GM19023 (cell line): ENCODE results near the gene ACD.

ENCODE experiments used
- ATAC-seq: cut with Tn5 transposase; IDR thresholded peaks from one replicate; pipeline ENCODE4 v1.9.1; 2021; ENCODE audit warnings: mild to moderate bottlenecking, moderate library complexity; ENCODE audit not compliant: unreplicated experiment

ACD gene

DNA sequence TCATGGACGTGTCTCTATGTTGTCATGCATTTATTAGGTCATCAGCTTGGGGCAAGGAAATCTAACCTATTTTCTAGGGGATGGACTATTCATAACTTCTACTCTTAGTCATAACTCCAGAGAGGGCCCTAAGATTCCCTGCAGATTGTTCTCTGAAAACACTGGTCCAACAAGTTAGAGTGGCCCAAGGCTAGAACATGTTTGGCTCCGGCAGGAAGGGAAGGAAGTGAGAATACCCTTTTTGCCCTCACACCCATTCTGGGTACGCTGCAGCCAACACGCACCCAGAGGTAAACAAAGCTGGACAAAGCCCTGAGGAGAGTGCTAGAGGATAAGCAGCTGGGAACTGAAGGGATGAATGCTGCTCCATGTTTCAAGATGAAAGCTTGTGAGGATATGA lies 16.5 kb upstream of the ACD start:
- no peak for ATAC-seq

DNA sequence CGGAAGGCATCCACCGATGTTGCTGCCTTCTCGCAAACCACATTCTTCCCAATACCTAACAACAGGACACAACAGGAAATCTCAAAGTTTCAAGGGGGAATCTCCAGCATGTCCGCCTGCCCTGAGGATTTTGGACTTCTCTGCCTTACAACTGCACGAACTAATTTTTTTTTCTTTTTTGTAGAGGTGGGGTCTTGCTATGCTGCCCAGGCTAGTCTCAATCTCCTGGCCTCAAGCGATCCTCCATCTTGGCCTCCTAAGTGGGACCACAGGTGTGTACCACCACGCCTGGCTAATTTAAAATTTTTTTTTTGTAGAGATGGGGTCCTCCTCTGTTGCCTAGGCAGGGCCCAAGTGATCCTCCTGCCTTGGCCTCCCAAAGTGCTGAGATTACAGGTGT lies 15.9 kb upstream of the ACD start:
- ATAC-seq: no peak

DNA sequence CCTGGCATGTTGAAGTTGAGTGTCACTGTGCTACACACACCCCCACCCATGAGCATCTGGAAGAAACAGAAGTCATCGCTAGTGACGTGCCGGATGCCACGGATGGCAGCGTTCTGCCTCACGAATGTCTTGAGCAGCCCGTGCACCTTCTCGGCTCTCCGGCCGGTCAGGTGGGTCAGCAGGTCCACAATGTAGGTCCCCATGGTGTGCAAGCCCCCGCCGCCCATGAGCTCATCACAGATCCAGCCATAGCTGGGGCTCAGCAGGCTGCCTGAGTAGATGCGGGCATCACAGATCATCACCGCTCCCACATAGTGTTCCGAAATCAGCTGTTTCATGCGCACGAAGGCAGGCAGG lies 15.5 kb upstream of the ACD start:
- ATAC-seq: no peak

DNA sequence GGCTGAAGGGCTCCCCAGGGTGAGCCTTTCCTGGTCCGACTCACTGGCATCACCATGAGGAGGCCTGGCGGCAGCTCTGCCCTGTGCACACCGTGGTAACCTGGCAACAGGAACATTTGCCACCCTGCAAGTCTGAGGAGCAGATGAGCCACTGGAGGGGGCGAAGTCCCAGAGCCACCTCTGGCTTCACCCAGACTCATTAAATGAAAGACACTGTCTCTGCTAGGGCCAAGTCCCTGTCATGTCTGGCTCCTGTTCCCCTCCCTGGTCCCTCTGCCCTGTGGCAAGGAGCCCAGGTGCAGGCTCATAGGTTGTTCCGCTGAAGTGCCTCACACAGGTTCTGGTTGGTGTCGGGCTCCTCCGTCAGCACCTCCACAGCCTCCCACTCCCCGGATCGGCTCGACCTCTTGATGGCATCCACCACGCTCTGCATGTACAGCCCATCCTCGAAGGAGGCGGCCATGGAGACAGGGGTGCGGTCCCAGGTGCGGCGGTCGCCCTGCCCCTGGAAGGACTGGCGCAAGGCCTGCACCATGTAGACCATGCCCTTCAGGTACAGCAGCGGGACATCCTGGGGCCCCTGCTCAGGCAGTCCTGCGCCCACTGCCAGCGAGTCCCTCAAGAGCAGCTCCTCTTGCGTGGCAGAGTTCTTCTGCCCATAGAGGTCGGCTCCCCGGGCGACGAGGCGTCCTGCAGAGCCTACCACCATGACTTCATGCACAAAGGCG lies 15.0 kb upstream of the ACD start:
- no peak for ATAC-seq

DNA sequence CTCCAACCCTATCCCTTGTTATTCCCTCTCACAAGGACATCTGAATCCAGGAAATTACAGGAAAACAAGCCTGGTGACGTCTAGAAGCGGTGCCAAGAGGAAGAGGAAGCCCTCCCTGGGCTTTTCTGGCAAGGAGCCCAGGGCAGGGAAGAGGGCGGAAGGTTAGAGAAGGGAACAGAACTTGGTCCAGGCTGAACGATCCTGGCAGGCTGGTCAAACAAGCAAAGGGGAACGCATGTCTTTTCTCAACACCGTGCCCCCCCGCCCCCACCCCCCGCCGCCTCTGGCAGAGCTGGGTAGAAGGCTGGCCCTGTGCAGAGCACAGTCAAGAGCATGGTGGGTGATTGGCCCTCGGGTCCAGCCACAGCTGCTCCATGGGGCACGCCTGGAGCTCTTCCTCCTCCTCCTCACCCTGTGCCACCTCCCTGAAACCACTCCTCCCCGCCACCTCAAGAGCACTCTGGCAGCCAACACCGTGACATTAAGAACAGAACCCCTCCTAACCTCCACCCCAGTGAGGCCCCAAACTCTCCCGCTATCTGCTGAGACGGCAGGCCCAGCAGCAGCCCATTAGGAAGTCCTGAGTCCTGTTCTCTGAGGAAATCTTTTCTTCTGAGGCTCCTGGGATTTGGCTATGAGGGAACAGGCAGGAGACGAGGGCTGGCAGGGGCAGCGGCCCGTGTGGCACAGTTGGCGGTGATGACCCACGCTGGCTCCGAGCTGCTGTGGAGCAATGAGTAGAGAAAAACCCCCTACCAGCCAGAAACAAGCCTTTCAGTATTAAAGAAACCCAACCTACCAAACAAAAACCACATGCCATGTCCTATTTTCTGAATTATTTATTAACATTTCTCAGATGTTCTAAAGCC lies 13.9 kb upstream of the ACD start:
- ATAC-seq: no peak

DNA sequence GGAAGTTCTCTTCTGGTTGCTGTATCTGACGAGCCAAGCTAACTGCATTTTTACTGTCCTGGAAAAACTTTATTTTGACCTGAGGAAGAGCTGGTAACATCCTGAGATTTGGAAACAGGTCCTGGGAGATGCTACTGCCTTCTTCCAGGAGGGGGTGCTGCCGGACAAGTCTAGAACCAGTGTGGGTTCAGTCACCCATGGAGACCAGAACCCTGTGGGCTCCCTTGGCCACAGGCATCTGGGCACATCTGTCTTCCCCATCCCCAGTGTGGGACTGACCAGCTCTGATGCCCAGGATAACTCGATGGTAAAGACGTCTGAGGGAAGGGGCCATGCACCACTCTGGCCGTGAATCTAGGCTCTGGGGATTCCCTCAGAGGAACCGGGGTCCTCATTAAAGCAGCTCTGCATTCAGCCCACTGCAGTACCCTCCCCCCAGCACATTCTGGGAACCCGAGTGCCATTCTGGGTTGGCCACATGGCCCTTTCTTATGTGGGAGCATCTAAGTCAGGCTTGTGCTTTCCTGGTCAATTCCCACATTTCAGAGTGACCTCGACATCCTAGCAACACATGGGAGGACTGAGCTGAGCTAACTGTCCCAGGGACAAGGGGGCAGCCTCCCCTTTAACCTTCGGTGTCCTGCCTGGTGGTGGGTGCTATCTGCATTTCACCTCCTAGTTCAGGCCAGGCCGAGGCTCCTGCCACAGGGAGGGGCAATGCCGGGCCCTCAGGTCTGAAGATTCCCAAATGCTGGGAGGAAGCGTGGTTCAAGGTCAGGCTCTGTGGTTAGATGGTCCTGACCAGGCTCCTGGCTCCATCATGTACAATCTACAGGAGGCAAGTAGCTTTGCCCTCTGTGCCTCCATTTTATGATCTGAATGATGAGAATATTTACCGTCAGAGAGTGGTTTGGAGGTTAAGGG lies 12.9 kb upstream of the ACD start:
- no peak for ATAC-seq

DNA sequence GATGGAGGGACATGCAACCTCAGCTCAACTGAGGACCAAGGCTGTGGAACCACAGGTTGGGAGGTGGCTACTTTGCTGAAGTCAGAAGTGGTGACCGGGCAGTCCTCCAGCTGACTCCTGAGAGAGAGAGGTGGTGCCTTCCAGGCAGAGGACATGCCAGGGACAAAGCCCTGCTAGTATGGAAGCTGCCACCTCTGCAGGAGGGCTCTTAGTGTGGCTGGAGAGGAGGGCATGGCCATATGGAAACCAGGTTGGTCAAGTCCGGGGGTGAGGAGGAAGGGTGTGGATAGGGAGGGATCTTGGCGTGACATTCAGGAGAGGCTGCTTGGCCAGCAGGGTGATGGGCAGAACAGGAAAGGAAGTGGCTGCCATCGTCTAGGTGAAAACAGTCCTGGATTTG lies 12.2 kb upstream of the ACD start:
- no peak for ATAC-seq

DNA sequence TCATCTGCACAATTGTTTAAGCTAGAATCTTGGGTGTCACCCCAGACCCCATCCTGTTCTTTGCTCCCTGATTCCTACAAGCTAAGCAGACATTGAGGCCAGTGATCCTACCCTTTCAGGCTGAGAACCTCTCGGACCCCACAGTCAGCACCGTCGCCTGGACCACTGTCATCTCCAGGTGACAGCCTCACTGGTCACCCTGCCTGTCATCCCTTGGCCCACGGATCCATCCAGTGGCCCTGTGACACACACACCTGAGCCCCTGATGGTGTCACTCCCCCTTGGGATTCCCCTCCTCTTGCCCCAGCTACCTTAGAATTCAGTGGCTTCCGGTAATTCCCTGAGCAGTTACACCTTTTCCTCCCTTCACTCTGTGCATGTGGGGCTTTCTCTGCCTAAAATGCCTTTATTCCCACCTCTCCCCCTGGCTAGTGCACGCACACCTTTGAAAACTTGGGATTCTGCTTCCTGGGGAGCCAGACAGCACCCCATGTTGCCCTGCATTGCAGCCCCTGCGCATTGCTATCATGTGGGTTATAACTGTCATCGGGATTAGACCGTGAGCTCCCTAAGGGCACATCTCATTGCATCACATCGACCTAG lies 9.5 kb upstream of the ACD start:
- no peak for ATAC-seq

DNA sequence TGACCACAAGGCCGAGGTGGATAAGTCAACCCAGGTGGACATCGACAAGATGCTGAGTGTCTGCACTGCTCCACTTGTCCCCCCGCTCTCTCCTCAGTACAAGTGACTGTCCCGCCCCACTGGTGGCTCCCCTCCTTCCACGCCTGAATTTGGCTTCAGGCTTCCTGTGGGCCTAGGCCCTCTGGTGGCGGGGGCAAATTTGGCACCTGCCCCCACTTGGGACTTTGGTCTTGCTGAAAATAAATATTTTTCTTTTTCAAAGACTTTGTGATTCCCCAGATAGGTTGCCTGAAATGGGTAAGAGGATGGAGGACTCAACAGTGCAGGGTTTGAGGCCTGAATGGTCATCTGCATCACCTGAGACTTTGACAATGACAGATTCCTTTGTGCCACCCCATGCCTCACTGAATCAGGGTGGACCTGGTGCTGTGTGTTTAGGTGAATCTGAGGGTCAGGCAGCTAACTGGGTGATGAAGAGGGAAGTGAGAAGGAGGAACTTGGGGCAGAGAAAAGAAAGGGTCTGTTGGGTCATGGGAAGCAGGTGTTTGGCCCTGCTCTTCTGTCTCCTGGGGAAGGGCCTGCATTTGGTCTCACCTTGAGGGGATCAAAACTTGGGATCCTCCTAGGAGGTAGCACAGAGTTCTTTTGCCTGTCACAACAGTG lies 8.6 kb upstream of the ACD start:
- ATAC-seq: no peak

DNA sequence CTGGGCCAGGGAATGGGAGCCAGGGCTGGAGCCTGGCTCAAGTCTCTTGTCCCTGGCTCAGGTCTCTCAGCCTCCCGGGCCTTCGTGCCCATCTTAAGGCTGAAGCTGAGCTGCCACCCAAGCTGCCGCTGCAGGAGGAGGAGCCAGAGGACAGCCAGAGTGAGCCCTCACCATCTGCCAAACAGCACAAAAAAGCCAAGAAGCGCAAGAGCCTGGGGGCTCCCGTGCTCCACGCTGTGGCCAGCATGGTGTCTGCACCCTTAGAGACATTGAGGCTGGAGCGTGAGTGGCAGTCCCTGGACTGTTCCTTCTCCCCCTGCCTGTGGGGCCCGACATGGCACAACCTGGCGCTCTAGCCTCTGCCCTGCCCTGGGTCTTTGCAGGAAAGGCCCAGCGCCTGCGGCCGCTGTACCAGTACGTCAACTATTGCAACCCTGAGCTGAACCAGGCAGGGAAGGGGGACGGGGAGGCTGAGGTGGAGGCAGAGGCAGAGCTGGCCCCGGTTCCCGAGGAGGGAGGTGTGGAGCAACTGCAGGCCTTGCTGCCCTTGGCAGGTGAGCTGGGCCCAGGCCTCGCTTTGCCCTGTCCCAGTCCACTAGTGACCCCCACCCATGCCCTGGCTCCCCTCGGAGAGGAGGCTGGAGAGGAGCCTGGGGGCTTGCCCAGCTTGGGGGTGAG lies 7.9 kb upstream of the ACD start:
- peak; percentile 74 for ATAC-seq

DNA sequence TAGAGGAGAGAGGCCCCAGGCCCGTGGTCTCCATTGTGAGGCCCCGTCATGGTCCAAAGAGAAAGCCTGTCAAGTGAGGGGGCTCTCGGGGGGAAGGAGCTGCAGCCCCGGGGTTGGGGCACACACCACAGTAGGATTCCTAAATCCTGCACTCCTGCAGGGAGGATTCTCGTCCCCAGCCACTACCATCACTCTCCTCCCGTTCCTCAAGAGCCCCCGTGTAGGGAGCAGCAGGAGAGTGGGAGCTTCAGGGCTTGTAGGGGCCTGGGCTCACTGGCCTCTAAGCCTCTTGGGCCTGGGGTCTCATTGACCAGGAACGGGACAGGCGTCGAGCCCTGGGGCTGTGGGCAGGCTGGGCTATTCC lies 7.4 kb upstream of the ACD start:
- ATAC-seq: no peak

DNA sequence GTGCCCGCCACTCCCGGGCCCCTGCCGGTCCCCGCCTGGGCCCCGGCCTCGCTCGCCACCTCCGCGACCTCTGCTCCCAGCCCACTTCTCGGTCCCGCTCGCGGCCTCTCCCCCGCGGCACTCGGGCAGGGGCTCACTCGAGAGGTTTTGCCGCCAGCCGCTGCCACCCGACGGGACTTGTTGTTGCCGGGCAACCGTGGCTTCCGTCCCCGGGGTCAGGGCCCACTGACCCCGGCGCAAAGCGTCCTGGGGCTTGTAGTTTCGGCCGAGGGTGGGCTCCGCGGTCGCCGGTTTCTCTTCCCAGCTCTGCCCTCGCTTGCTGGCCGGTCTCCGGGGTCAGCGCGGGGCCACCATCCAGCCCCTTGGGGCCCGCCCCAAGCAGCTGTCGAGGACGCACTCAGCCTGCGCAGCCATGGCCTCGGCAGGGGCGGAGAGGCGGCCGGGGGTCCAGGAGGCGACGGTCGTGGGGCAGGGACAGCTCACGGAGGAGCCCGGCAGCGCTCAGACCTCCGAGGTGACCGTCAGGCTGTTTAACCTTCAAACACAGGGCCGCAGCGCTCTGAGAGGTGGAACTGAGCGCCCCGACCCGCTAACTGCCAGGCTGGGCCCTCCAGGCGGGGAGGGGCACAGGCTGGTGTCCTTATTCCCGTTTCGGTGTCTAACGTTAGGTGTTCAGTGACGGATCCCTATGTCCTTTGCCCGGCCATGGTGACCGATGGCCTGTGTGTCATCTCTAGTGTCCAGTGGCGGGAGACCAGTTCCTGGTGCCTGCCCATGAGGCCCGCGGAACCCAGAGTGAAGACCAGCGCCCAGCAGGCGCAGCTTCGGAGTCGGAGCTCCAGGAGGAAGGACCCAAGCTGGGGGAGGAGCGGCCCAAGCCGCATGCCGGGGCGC lies 6.7 kb upstream of the ACD start, which contains the start of the genes C16orf86 and ENKD1:
Gene C16orf86 (plus strand): TSS at position 256 of the 894 bp plus-strand sequence. CDS start 157 bp downstream, at position 413.
Gene ENKD1 (minus strand): TSS at position 192 of the 894 bp plus-strand sequence. CDS start 308 bp downstream, outside the sequence.
- peak; percentile 59 for ATAC-seq

DNA sequence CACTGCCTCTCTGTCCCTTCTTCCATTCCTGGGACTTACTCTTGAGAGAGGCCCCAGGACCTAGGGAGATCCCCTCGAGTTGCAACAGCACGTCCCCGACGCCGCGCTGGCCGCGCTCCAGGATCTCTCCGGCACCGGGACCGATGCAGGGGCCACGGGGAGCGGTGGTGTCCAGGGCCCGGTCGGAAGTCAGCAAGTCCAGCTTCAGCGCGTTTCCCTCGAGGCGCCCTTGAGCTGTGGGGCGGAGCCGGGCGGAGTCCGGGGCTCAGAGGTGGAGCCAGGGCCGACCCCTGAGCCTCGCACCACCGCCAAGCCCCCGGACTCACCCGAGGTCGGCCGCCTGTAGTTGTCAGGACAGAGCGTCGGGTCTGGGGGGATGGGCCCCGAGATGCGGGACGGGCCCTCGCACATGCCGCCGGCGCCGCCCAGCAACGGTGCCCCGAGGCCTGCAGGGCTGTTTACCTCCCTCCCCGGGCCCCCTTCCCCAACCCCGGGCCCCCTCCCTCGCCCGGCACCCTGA lies 6.0 kb upstream of the ACD start:
- peak; percentile 10 for ATAC-seq

DNA sequence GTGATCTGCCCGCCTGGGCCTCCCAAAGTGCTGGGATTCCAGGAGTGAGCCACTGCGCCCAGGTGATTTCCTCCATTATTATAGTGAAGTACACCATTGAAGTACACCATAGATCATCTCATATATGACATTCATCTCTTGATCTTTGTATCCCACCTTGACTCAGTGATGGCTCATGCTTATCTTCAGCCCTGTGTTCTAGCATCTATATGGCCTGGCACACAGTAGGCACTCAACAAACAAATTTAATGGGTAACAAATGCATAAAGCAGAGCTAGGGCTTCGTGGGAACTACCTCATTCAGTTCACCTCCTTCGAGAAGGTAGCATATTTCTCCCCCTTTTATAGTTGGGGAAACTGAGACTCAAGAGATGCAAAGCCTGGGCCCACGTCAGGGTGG lies 5.5 kb upstream of the ACD start:
- no peak for ATAC-seq

DNA sequence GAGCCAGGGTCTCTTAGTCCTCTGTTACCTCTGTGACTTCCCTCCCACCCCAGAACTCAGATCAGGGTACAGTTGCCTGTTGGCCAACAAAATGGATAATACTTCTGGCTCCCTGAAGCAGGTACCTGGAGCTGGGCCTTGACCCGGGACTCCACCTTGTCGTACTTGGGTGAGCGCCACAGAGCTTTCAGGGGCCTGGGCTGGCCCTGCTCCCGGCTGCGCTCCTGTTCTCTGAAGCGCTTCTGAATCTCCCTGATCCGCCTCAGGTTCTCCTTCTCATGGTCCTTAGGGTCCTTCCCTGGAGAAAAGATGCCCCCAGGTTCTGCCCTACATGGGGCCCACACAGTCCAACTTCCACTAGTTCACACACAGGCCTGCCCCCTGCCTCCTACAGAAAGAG lies 4.8 kb upstream of the ACD start:
- ATAC-seq: no peak

DNA sequence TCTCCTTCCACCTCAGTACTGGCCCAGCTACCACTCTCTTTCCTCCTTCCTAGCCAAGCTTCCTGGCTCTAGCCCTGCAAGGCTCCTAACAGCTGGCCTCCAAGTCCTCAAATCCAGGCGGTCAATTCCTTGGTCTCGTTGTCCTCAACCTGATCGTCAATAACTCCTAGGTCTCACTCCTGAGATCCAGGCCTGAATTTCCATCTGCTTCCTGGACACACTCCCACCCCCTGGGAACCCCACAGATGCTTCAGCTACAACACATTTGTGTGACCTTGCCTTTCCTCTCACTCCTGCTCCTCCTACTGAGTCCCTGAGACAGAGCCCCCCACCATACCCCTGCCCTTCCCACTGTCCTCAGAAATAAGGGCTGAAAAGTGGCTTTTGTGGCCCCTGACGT lies 4.2 kb upstream of the ACD start:
- ATAC-seq: no peak

DNA sequence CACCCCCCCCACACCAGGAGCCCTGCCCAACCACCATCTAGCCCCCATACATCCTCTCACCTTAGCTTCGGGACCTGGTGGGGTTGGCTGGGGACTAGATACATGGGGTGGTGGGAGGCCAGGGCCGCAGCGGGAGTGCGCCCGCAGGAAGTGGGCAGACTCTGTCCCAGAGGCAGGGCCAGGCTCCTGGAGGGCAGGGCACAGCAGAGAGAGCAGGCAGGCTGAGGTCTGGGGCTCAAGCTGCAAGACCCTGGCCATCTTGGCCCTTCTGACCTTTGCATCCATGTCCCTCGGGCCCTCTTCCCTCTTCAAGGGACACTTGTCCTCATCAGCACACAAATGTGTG lies 3.8 kb upstream of the ACD start:
- ATAC-seq: no peak

DNA sequence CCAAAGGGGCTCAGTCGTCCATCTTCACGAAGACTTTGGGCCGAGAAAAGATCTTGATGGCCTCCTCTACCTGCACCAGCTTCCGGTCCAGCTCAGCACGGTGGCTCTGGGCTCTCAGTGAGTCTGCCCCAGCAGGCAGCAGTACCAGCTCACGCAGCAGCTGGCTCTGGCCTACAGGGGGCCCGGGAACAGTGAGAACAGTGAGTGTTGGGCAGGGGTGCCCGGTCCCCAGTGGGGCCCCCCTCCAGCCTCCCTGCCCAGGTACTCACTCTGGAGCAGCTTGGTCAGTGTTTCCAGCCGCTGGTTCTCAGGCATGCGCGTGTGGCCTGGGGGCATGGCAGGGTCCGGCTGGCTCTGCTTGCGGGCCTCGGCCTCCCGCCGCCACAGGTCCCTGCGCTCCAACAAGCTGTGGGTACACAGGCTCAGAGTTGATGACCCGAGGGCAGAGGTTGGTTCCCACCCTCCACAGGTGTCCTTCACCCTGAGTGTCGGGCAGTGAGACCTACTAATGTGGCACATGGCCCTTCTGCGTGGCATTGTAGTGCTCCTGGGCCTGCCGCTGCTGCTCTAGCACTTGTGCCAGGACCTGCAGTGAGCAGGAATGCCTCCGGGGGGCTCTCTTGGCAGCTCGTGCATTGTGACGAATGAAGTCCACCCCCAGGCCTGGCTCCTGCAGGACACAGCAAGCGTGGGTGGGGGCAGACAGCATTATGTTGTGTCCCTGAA lies 3.3 kb upstream of the ACD start:
- no peak for ATAC-seq
